Right atrium auricular region (tissue), 2 donors: ENCODE data around the gene SIK3. TPM values are rescaled to one million over a fixed set of nuclear protein-coding genes. Genes with fewer than 3 reads are reported as not detected.

Experiments used
- DNase-seq: peaks from one replicate; pipeline ENCODE4 v3.0.0-alpha.2; 2019; ENCODE audit warnings: low spot score
- H3K27ac ChIP-seq, 2 donors: fragments of 200-600 bp; sonication (generic); 1 replicate in 1 of 2; 2 replicates in 1 of 2; pipeline ENCODE4 v1.5.1; 2016 to 2019
- H3K27me3 ChIP-seq, 2 donors: fragments of 200-600 bp; sonication (generic); one replicate each; pipeline versions ENCODE4 v1.5.1 to v1.6.0; 2017 to 2019
- H3K36me3 ChIP-seq: fragments of 200-600 bp; sonication (generic); one replicate; pipeline ENCODE4 v1.5.1; 2016
- H3K4me1 ChIP-seq, 2 donors: fragments of 200-600 bp; sonication (generic); one replicate each; pipeline versions ENCODE4 v1.5.1 to v1.6.0; 2017 to 2019
- H3K4me3 ChIP-seq, 2 donors: fragments of 200-600 bp; sonication (generic); 1 replicate in 1 of 2; 2 replicates in 1 of 2; pipeline ENCODE4 v1.5.1; 2017 to 2019; ENCODE audit warnings: mild to moderate bottlenecking in 1 of 2, moderate library complexity in 1 of 2
- H3K9me3 ChIP-seq, 2 donors: fragments of 200-600 bp; sonication (generic); one replicate each; pipeline ENCODE4 v1.5.1; 2019
- total RNA-seq, 2 donors: library from RNA; depleted of rRNA; stranded (reverse); fragments of >200 nt; gene quantifications; one replicate each; pipeline ENCODE4 v1.1.0, GENCODE V29; 2016
- TF ChIP-seq, protein P1 (sequence below), 2 donors: fragments of 200-600 bp; sonication (generic); IDR thresholded peaks; one replicate each; pipeline ENCODE4 v1.5.1; 2019; ENCODE audit warnings: antibody characterized with exemption in 2 of 2

SIK3 gene
- total RNA-seq, 2 donors from 2014 or later, result 27.0 to 40.1 TPM

DNA sequence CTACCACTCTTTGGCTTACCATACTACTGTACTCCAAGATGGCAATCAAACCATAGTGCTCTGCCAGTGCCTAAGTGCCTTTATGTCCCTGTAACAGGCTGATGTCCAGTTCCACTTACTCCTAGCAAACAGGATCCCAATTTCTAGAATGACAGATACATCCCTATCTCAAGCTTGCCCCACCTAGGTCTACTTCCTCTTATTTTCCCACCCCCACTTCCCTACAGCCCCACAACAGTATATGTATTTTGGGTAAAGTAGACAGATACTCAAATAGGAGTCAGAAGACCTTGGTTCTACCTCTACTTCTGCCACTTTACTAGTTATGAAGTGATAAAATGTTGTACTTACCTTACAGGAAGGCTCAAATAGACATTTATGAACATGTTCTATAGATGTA, 24.1 kb downstream of the SIK3 start:
- TF ChIP-seq, protein P1, sequence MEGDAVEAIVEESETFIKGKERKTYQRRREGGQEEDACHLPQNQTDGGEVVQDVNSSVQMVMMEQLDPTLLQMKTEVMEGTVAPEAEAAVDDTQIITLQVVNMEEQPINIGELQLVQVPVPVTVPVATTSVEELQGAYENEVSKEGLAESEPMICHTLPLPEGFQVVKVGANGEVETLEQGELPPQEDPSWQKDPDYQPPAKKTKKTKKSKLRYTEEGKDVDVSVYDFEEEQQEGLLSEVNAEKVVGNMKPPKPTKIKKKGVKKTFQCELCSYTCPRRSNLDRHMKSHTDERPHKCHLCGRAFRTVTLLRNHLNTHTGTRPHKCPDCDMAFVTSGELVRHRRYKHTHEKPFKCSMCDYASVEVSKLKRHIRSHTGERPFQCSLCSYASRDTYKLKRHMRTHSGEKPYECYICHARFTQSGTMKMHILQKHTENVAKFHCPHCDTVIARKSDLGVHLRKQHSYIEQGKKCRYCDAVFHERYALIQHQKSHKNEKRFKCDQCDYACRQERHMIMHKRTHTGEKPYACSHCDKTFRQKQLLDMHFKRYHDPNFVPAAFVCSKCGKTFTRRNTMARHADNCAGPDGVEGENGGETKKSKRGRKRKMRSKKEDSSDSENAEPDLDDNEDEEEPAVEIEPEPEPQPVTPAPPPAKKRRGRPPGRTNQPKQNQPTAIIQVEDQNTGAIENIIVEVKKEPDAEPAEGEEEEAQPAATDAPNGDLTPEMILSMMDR (IDR thresholded peaks at IDR 0.05), result no peak
- no peak for DNase-seq
- peaks cover 0 to 59% of the 10 kb centered on the region in 2 donors for H3K4me1 ChIP-seq
- H3K27ac ChIP-seq, result no peak overlapping the region
- H3K36me3 ChIP-seq, result no peaks in the 10 kb centered on the region
- no peaks in the 10 kb centered on the region for H3K27me3 ChIP-seq
- no peaks in the 10 kb centered on the region for H3K9me3 ChIP-seq
- H3K4me3 ChIP-seq, result no peak overlapping the region

DNA sequence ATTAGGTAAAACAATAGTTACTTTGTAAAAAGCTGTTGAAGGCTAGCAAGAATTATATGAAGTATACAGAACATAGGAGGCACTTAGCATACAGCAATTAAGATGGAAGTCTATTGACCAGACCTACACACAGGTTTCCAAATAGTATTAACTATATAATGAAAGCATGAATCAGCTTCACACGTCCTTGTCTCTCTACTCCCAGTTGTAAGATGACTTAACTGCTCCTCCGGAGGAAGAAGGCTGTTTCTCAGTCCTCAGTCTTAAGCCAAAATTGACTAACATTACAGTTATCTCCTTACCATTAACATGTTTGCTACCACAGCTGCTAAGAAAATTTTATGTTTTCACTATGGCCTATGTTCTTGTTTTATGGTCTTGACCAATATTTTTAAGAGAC, 24.7 kb downstream of the SIK3 start:
- Histone ChIP-seq H3K27ac (no peak overlapping the region), H3K27me3 (no peaks in the 10 kb centered on the region), H3K36me3 (no peaks in the 10 kb centered on the region), H3K4me1 (peaks cover 0 to 59% of the 10 kb centered on the region in 2 donors), H3K9me3 (no peaks in the 10 kb centered on the region), H3K4me3 (no peak overlapping the region)
- DNase-seq, result no peak
- TF ChIP-seq, protein P1 (IDR thresholded peaks at IDR 0.05), result no peak

DNA sequence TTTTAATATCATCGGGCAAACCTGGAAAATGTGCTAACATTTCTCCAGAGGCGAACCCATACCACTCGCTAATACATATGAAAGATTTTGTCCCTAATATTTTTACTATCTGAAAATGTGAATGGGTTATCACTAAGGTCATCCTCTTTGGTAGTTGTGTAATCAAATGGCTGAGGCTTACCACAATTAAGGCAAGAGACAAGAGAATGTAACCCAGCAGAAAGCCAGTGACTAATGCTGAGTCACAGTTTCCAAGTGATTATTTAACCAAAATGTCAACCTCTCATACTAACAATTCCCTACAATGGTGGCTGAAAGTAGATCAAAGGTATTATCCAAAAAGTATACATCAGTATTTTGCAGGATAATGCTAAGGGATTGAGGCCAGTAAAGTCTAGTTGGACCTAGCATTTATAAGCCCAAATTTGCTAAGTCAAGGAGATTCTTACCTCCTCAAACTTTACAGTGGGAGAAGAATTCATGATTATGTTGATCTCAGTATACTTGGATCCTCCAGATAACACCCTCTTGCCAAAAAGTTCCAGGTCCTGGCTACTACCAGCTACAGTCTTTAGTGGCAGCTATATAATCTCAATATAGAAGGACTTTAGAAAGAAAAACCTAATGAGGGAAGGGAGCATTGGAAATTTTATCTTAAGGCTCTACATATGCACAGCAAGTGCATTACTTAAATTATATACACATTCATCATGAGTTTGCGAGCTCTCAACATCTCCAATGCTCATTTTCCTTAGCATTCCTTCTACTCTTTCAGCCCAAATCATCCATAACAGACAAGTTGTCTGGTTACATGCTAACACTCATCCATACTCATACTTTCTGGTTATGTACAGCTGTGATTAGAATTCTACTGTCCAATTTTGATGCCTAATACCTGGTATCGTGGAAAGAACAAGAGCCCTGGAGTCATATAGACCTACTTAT, 25.4 kb downstream of the SIK3 start:
- DNase-seq, result no peak
- H3K36me3 ChIP-seq, result no peaks in the 10 kb centered on the region
- H3K27ac ChIP-seq, result peak overlapping the region in 1 of 2 donors; percentile 19
- TF ChIP-seq, protein P1 (IDR thresholded peaks at IDR 0.05), result no peak
- peaks cover 0 to 59% of the 10 kb centered on the region in 2 donors for H3K4me1 ChIP-seq
- no peaks in the 10 kb centered on the region for H3K27me3 ChIP-seq
- H3K4me3 ChIP-seq, result no peak overlapping the region
- no peaks in the 10 kb centered on the region for H3K9me3 ChIP-seq

DNA sequence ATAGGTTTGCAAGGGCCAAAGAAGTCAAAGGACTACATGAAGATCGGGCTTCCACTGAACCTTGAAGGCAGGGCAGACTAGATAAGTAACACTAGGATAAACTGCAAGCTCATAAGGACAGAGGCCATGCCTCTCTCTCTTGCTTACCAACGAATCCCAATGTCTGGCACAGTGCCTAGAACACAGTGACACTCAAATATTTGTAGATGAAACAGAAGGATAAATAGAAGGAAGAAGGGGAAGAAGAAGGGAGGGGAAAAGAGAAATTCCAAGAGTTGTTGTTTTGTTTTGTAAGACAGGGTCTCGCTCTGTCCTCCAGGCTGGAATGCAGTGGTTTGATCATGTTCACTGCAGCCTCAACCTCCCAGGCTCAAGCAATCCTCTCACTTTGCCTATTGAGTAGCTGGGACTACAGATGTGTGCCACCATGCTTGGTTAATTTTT, 26.9 kb downstream of the SIK3 start:
- Histone ChIP-seq H3K4me1 (peaks cover 0 to 46% of the 10 kb centered on the region in 2 donors), H3K27ac (peak overlapping the region; percentile 5 to 11), H3K4me3 (no peak overlapping the region), H3K9me3 (no peaks in the 10 kb centered on the region), H3K27me3 (no peaks in the 10 kb centered on the region), H3K36me3 (no peaks in the 10 kb centered on the region)
- no peak for DNase-seq
- TF ChIP-seq, protein P1 (IDR thresholded peaks at IDR 0.05), result no peak

DNA sequence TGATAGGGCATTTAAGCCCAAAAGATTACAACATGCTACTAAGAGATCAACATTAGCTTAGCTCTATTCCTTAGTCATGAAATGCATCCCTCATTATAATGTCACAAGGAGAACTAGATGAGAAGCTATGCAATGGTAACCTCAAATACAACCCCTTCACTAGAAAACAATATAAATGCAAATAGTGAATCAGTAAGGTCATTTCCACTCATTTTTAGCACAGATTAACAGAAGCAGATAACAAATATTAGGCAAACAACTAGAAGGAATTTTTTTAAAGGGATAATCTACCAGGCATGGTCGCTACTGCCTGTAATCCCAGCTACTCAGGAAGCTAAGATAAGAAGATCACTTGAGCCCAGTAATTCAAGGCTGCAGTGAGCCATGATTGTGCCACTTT, 28.2 kb downstream of the SIK3 start:
- H3K4me1 ChIP-seq, result peaks cover 0 to 46% of the 10 kb centered on the region in 2 donors
- H3K27me3 ChIP-seq, result no peaks in the 10 kb centered on the region
- H3K4me3 ChIP-seq, result no peak overlapping the region
- TF ChIP-seq, protein P1 (IDR thresholded peaks at IDR 0.05), result no peak
- no peak for DNase-seq
- H3K9me3 ChIP-seq, result no peaks in the 10 kb centered on the region
- H3K36me3 ChIP-seq, result no peaks in the 10 kb centered on the region
- H3K27ac ChIP-seq, result no peak overlapping the region
